Endothelial cell of umbilical vein (primary cell): ENCODE data around the gene CCR7. TPM values are rescaled to one million over a fixed set of nuclear protein-coding genes. Genes with fewer than 3 reads are reported as not detected.

Experiments used
- BruUV-seq: library from RNA; stranded (reverse); fragments of 400-500 nt; replicated peaks from 2 replicates; lab custom pipeline; 2021; lab: Mats Ljungman, UMichigan
- CTCF ChIA-PET: fragments of 300-600, 350-600 bp; sonication (Branson Sonifier 250); formaldehyde crosslinking; loops from one replicate; lab custom pipeline; 2021; ENCODE audit warnings: antibody characterized with exemption, inconsistent platforms; lab: Charles Lee
- POLR2A ChIA-PET: fragments of 300-600, 350-600 bp; sonication (Branson Sonifier 250); formaldehyde crosslinking; loops from one replicate; lab custom pipeline; 2021; ENCODE audit warnings: antibody characterized with exemption, inconsistent platforms; lab: Charles Lee
- DNase-seq: peaks from one replicate; pipeline ENCODE4 v3.0.0-alpha.2; 2011; ENCODE audit warnings: low read depth, low spot score
- FAIRE-seq: peaks from 2 replicates; lab custom pipeline; 2011; peaks lifted over from hg19 to GRCh38; lab: Jason Lieb, UNC
- H2AFZ ChIP-seq: 2 replicates; pipeline ENCODE4 v1.6.0; 2012; ENCODE audit warnings: low read depth, low read length, control low read depth, inconsistent platforms
- H3K27ac ChIP-seq: 2 replicates; pipeline ENCODE4 v1.5.1; 2011; ENCODE audit warnings: low read depth, mild to moderate bottlenecking, control low read depth, low read length, moderate library complexity; ENCODE audit not compliant: insufficient read depth
- H3K27me3 ChIP-seq, 2 experiments: 2 replicates each; pipeline versions ENCODE4 v1.6.0 to v1.6.1; 2011; ENCODE audit warnings: low read length in 2 of 2, mixed read lengths in 1 of 2; ENCODE audit not compliant: control insufficient read depth in 2 of 2, insufficient read depth in 2 of 2
- H3K36me3 ChIP-seq, 2 experiments: 2 replicates in 1 of 2; 3 replicates in 1 of 2; pipeline ENCODE4 v1.5.1; 2011; ENCODE audit warnings: low read length in 2 of 2, mild to moderate bottlenecking in 1 of 2, moderate library complexity in 1 of 2; ENCODE audit not compliant: control insufficient read depth in 2 of 2, insufficient read depth in 2 of 2; ENCODE audit errors: extremely low read depth in 1 of 2
- H3K4me1 ChIP-seq: 3 replicates; pipeline ENCODE4 v1.5.1; 2011; ENCODE audit warnings: mild to moderate bottlenecking, low read length; ENCODE audit not compliant: control insufficient read depth, insufficient read depth; ENCODE audit errors: extremely low read depth
- H3K4me2 ChIP-seq: 2 replicates; pipeline ENCODE4 v1.6.1; 2011; ENCODE audit warnings: low read length, control low read depth, mixed read lengths; ENCODE audit not compliant: insufficient read depth
- H3K4me3 ChIP-seq, 3 experiments: fragments of 200-600 bp in 1 of 3; sonication (generic), shearing (Covaris generic) in 1 of 3; replicated peaks in 1 of 3; 2 replicates each; pipeline ENCODE4 v1.5.1; 2011 to 2016; ENCODE audit warnings: control low read depth in 3 of 3, low read length in 3 of 3, mild to moderate bottlenecking in 2 of 3, inconsistent platforms in 1 of 3, low read depth in 1 of 3, moderate library complexity in 1 of 3; ENCODE audit not compliant: insufficient read depth in 1 of 3
- H3K79me2 ChIP-seq: 2 replicates; pipeline ENCODE4 v1.6.0; 2012; ENCODE audit warnings: low read length, inconsistent platforms; ENCODE audit not compliant: control insufficient read depth, insufficient read depth
- H3K9ac ChIP-seq: replicated peaks from 2 replicates; pipeline ENCODE3; 2011; ENCODE audit warnings: low read length, control low read depth; ENCODE audit not compliant: insufficient read depth; ENCODE audit errors: extremely low read depth
- H3K9me1 ChIP-seq: replicated peaks from 3 replicates; pipeline ENCODE4 v1.6.0; 2011; ENCODE audit warnings: mild to moderate bottlenecking, low read length; ENCODE audit not compliant: control insufficient read depth, insufficient read depth; ENCODE audit errors: extremely low read depth
- H3K9me3 ChIP-seq: replicated peaks from 2 replicates; pipeline ENCODE4 v1.5.1; 2012; ENCODE audit warnings: low read length, inconsistent platforms; ENCODE audit not compliant: control insufficient read depth, insufficient read depth
- H4K20me1 ChIP-seq: replicated peaks from 2 replicates; pipeline ENCODE3; 2011; ENCODE audit warnings: mild to moderate bottlenecking, low read length; ENCODE audit not compliant: control insufficient read depth, insufficient read depth; ENCODE audit errors: extremely low read depth
- CTCF ChIP-seq, 2 donors: IDR thresholded peaks; 1 replicate in 1 of 2; 2 replicates in 1 of 2; pipeline ENCODE4 v1.5.1; 2011; ENCODE audit warnings: low read length in 2 of 2, mild to moderate bottlenecking in 2 of 2, moderate library complexity in 2 of 2, control low read depth in 1 of 2, inconsistent platforms in 1 of 2, low read depth in 1 of 2; ENCODE audit not compliant: insufficient read depth in 1 of 2; ENCODE audit errors: extremely low read depth in 1 of 2
- EZH2 ChIP-seq: IDR thresholded peaks from 2 replicates; pipeline ENCODE4 v1.6.1; 2012; ENCODE audit warnings: borderline replicate concordance, low read depth, mild to moderate bottlenecking, moderate library complexity, low read length, inconsistent platforms; ENCODE audit not compliant: severe bottlenecking
- FOS ChIP-seq: IDR thresholded peaks from 2 replicates; pipeline ENCODE4 v1.6.1; 2011; ENCODE audit warnings: mild to moderate bottlenecking, low read length, moderate library complexity, borderline replicate concordance; ENCODE audit not compliant: insufficient read depth
- GATA2 ChIP-seq: IDR thresholded peaks from 2 replicates; pipeline ENCODE4 v1.7.0; 2011; ENCODE audit warnings: low read depth, mild to moderate bottlenecking, moderate library complexity, mixed read lengths, low read length; ENCODE audit not compliant: insufficient read length, insufficient read depth
- JUN ChIP-seq: IDR thresholded peaks from 2 replicates; pipeline ENCODE4 v1.6.1; 2011; ENCODE audit warnings: borderline replicate concordance, low read depth; ENCODE audit not compliant: insufficient read length, insufficient read depth
- MAX ChIP-seq: IDR thresholded peaks from 2 replicates; pipeline ENCODE4 v1.6.1; 2011; ENCODE audit not compliant: insufficient read depth, insufficient read length
- MYC ChIP-seq: IDR thresholded peaks from one replicate; pipeline ENCODE4 v1.6.1; 2011; ENCODE audit warnings: mild to moderate bottlenecking, low read depth, low read length
- POLR2A ChIP-seq: IDR thresholded peaks from 2 replicates; pipeline ENCODE4 v1.6.1; 2012; ENCODE audit warnings: low read depth, mild to moderate bottlenecking, control low read depth, low read length
- POLR2AphosphoS5 ChIP-seq: IDR thresholded peaks from 2 replicates; pipeline ENCODE4 v1.6.1; 2012; ENCODE audit warnings: low read depth, mild to moderate bottlenecking, control low read depth, low read length, moderate library complexity; ENCODE audit not compliant: insufficient read depth
- dilution Hi-C: fragments of 300-500 bp; cut with MboI; formaldehyde crosslinking; loops from one replicate; pipeline ENCODE4 v1.15.0; 2019; ENCODE audit warnings: low sequenced_read_pairs; ENCODE audit not compliant: extremely low pct_ligation_motif_present
- intact Hi-C: fragments of 100-400 bp; cut with micrococcal nuclease; formaldehyde crosslinking; loops from one replicate; pipeline ENCODE4 v1.10.0; 2022
- polyA plus RNA-seq, 4 experiments: library from polyadenylated mRNA; depleted of rRNA in 3 of 4; stranded (reverse) in 3 of 4; unstranded in 1 of 4; fragments of >200 nt; gene quantifications; 2 replicates each; pipeline versions ENCODE4 v1.2.1 to v1.2.3, GENCODE V29; 2011 to 2012; ENCODE audit warnings: missing spikeins in 1 of 4
- total RNA-seq: library from RNA; stranded (reverse); gene quantifications from 2 replicates; pipeline ENCODE4 v1.2.3, GENCODE V29; 2021

The CCR7 gene
- total and polyA plus RNA-seq, 2 donors (not counting 3 experiments of a cell fraction or from before 2014, with no cell fraction given), result 0.18 TPM; not detected in 1

- ChIA-PET CTCF (interaction anchor here (0.7 kb wide), 1 partner anchor 37 kb away, joined by 3 read pairs; no protein-coding TSS in a partner anchor), POLR2A (no interaction called here)
- dilution Hi-C loops, result no loop called here
- no peak overlapping the region for H2AFZ ChIP-seq
- no peaks in the 10 kb centered on the region for H3K36me3 ChIP-seq
- H3K4me3 ChIP-seq, result no peak overlapping the region
- no peaks in the 10 kb centered on the region for H3K79me2 ChIP-seq
- no peak overlapping the region for H3K9ac ChIP-seq
- H3K4me1 ChIP-seq, result no peaks in the 10 kb centered on the region
- H3K27ac ChIP-seq, result no peak overlapping the region
- intact Hi-C loops, result no loop called here
- FAIRE-seq, result no peak
- H3K9me3 ChIP-seq, result no peaks in the 10 kb centered on the region
- H3K27me3 ChIP-seq, result peaks cover 12 to 21% of the 10 kb centered on the region in 2 experiments
- H3K4me2 ChIP-seq, result no peak overlapping the region
- DNase-seq, result no peak
- TF ChIP-seq JUN (no peak), FOS (no peak), POLR2AphosphoS5 (no peak), POLR2A (no peak), GATA2 (no peak), MAX (no peak)
- no peaks in the 10 kb centered on the region for H3K9me1 ChIP-seq
- no peaks in the 10 kb centered on the region for H4K20me1 ChIP-seq
- no TSS peak for BruUV-seq
These were observed 31.9 kb upstream of the CCR7 start for GRCh38 chr17:40597156-40597555.

GRCh38 chr17:40596261-40596919, 31.1 kb upstream of the CCR7 start:
- CTCF ChIA-PET, result no interaction called here
- no TSS peak for BruUV-seq
- Histone ChIP-seq H3K9me1 (no peaks in the 10 kb centered on the region), H2AFZ (no peak overlapping the region), H3K4me2 (no peak overlapping the region), H3K79me2 (no peaks in the 10 kb centered on the region), H3K9ac (no peak overlapping the region), H4K20me1 (no peaks in the 10 kb centered on the region), H3K27ac (no peak overlapping the region), H3K4me1 (no peaks in the 10 kb centered on the region), H3K27me3 (peaks cover 10 to 19% of the 10 kb centered on the region in 2 experiments), H3K4me3 (no peak overlapping the region), H3K36me3 (no peaks in the 10 kb centered on the region), H3K9me3 (no peaks in the 10 kb centered on the region)
- dilution Hi-C loops (no loop called here), intact Hi-C loops (no loop called here)
- TF ChIP-seq POLR2AphosphoS5 (no peak), EZH2 (no peak), CTCF (IDR thresholded peaks at IDR 0.05; ENCODE audit: extremely low read depth in 1 of 2, insufficient read depth in 1 of 2, low read depth in 1 of 2, low read length in 2 of 2) (no peak), FOS (no peak), MYC (no peak), JUN (no peak), POLR2A (no peak), MAX (no peak), GATA2 (no peak)
- POLR2A ChIA-PET, result no interaction called here
- FAIRE-seq (no peak), DNase-seq (no peak)
